GM12878 (cell line): ENCODE data around the gene PLCG1. TPM values are rescaled to one million over a fixed set of nuclear protein-coding genes. Genes with fewer than 3 reads are reported as not detected.

Experiments
- CTCF ChIP-seq, 3 experiments: IDR thresholded peaks in 2 of 3; conservative IDR thresholded peaks in 1 of 3; 2 replicates each; pipeline ENCODE4 v1.5.1; 2011; ENCODE audit warnings: low read depth in 3 of 3, low read length in 3 of 3, mild to moderate bottlenecking in 3 of 3, control low read depth in 2 of 3, moderate library complexity in 2 of 3, inconsistent platforms in 1 of 3, mixed read lengths in 1 of 3; ENCODE audit not compliant: control insufficient read depth in 2 of 3, insufficient read depth in 1 of 3; ENCODE audit errors: extremely low read depth in 1 of 3
- NR2C2 ChIP-seq: IDR thresholded peaks from 2 replicates; pipeline ENCODE4 v1.6.1; 2011; ENCODE audit warnings: borderline replicate concordance, low read depth; ENCODE audit not compliant: control insufficient read depth, insufficient read length
- RBBP5 ChIP-seq: fragments of 200-600 bp; sonication (generic); conservative IDR thresholded peaks from 2 replicates; pipeline ENCODE4 v1.6.1; 2016
- SREBF2 ChIP-seq: IDR thresholded peaks from 2 replicates; pipeline ENCODE4 v1.6.1; 2012; ENCODE audit warnings: mild to moderate bottlenecking, low read length
- ZNF384 ChIP-seq: IDR thresholded peaks from 2 replicates; pipeline ENCODE4 v1.6.1; 2012; ENCODE audit warnings: low read depth, mild to moderate bottlenecking, low read length, improper control_type of control experiment, borderline replicate concordance
- ZNF592 ChIP-seq: fragments of 450-650 bp; IDR thresholded peaks from 2 replicates; pipeline ENCODE4 v1.6.1; 2017; ENCODE audit warnings: mild to moderate bottlenecking, moderate library complexity
- polyA plus RNA-seq, 11 experiments: library from polyadenylated mRNA; depleted of rRNA in 4 of 11; unstranded in 6 of 11; stranded (reverse) in 5 of 11; fragments of >200 nt; fragmentation: Nextera tagmentation in 4 of 11; fragmentation: Illumina TruSeq in 1 of 11; extraction: Ambion mirVana in 4 of 11; extraction: Trizol in 1 of 11; gene quantifications; 1 replicate in 1 of 11; 2 replicates in 10 of 11; pipeline versions ENCODE4 v1.2.1 to v1.2.3, GENCODE V29; 2011 to 2016; ENCODE audit warnings: inconsistent platforms in 2 of 11, missing spikeins in 2 of 11, low read depth in 1 of 11
- total RNA-seq, 4 experiments: library from RNA; depleted of rRNA in 3 of 4; stranded (reverse); fragments of >200 nt in 3 of 4; fragmentation: Illumina TruSeq in 1 of 4; extraction: Trizol in 1 of 4; gene quantifications; 2 replicates each; pipeline versions ENCODE4 v1.2.1 to v1.2.3, GENCODE V29; 2013 to 2021

The PLCG1 gene
- total and polyA plus RNA-seq, 10 of the 15 experiments (the other 5 are each of a cell fraction or from before 2014, with no cell fraction given), result 2.6 to 114 (median 45.3) TPM

GRCh38 chr20:41108531-41108930 lies 28.8 kb upstream of the PLCG1 start (continued):
- TF ChIP-seq RBBP5 (no peak), ZNF384 (no peak), SREBF2 (no peak), ZNF592 (no peak), CTCF (IDR thresholded peaks at IDR 0.05 in 2 of 3, conservative IDR thresholded peaks at IDR 0.05 in 1 of 3; ENCODE audit: control insufficient read depth in 2 of 3, extremely low read depth in 1 of 3, insufficient read depth in 1 of 3, low read depth in 3 of 3, low read length in 3 of 3) (no peak), NR2C2 (no peak)
